Measurements from ENCODE around the gene CACNA1C. TPM values are rescaled to one million over a fixed set of nuclear protein-coding genes. Genes with fewer than 3 reads are reported as not detected.

CACNA1C gene
- total and polyA plus RNA-seq, 10 of the 15 experiments (the other 5 are each of a cell fraction or from before 2014, with no cell fraction given), result under 0.01 to 0.15 (median 0.09) TPM; not detected in 5

DNA sequence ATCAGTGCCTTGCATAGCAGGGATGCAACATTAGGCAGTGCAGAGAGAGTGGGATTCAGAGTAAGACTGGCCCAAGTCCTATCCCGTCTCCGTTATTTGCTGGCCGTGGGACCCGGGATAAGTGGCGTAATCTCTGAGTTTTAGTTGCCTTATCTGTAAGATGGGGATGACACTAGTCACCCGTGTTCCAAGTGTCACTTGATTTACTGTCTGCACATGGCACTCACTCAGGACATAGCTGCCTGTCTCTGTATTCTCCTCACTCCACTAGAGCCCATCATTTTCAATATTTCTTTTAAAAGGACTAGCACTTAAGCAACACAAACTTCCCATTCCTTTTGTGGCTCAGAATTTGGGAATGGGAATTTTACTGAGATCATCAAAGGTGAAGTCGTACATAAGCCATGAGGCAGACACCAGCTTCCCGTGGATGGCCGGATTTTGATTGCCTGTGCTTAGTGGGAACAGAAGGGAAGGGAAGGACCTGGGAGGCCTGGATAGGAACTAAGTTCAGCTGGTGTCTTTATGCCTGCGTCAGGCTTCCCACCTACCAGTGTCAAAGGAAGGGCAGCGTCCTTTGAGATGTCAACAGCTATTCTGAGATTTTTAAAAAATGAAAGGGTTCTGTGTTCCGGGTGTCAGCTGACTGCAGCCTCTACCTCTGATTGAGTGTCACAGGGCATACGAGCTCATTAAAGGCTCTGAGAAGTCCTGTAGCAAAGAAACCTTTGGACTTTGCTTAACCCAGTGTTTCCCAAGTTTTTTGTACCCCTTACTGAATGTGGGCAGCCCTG is 361.4 kb downstream of the CACNA1C start:
- no peak for TF ChIP-seq SUPT20H (IDR thresholded peaks at IDR 0.05; ENCODE audit: borderline replicate concordance, control insufficient read depth, low read depth, low read length)
- TF ChIP-seq, protein P1, sequence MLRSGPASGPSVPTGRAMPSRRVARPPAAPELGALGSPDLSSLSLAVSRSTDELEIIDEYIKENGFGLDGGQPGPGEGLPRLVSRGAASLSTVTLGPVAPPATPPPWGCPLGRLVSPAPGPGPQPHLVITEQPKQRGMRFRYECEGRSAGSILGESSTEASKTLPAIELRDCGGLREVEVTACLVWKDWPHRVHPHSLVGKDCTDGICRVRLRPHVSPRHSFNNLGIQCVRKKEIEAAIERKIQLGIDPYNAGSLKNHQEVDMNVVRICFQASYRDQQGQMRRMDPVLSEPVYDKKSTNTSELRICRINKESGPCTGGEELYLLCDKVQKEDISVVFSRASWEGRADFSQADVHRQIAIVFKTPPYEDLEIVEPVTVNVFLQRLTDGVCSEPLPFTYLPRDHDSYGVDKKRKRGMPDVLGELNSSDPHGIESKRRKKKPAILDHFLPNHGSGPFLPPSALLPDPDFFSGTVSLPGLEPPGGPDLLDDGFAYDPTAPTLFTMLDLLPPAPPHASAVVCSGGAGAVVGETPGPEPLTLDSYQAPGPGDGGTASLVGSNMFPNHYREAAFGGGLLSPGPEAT (IDR thresholded peaks at IDR 0.05; ENCODE audit: low read depth), result no peak
- TF ChIP-seq, protein P2, sequence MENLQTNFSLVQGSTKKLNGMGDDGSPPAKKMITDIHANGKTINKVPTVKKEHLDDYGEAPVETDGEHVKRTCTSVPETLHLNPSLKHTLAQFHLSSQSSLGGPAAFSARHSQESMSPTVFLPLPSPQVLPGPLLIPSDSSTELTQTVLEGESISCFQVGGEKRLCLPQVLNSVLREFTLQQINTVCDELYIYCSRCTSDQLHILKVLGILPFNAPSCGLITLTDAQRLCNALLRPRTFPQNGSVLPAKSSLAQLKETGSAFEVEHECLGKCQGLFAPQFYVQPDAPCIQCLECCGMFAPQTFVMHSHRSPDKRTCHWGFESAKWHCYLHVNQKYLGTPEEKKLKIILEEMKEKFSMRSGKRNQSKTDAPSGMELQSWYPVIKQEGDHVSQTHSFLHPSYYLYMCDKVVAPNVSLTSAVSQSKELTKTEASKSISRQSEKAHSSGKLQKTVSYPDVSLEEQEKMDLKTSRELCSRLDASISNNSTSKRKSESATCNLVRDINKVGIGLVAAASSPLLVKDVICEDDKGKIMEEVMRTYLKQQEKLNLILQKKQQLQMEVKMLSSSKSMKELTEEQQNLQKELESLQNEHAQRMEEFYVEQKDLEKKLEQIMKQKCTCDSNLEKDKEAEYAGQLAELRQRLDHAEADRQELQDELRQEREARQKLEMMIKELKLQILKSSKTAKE (IDR thresholded peaks at IDR 0.05; ENCODE audit: low read depth, poor library complexity, severe bottlenecking), result no peak
- TF ChIP-seq, protein P3, sequence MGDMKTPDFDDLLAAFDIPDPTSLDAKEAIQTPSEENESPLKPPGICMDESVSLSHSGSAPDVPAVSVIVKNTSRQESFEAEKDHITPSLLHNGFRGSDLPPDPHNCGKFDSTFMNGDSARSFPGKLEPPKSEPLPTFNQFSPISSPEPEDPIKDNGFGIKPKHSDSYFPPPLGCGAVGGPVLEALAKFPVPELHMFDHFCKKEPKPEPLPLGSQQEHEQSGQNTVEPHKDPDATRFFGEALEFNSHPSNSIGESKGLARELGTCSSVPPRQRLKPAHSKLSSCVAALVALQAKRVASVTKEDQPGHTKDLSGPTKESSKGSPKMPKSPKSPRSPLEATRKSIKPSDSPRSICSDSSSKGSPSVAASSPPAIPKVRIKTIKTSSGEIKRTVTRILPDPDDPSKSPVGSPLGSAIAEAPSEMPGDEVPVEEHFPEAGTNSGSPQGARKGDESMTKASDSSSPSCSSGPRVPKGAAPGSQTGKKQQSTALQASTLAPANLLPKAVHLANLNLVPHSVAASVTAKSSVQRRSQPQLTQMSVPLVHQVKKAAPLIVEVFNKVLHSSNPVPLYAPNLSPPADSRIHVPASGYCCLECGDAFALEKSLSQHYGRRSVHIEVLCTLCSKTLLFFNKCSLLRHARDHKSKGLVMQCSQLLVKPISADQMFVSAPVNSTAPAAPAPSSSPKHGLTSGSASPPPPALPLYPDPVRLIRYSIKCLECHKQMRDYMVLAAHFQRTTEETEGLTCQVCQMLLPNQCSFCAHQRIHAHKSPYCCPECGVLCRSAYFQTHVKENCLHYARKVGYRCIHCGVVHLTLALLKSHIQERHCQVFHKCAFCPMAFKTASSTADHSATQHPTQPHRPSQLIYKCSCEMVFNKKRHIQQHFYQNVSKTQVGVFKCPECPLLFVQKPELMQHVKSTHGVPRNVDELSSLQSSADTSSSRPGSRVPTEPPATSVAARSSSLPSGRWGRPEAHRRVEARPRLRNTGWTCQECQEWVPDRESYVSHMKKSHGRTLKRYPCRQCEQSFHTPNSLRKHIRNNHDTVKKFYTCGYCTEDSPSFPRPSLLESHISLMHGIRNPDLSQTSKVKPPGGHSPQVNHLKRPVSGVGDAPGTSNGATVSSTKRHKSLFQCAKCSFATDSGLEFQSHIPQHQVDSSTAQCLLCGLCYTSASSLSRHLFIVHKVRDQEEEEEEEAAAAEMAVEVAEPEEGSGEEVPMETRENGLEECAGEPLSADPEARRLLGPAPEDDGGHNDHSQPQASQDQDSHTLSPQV (IDR thresholded peaks at IDR 0.05), result no peak
- TF ChIP-seq EZH2 (IDR thresholded peaks at IDR 0.05; ENCODE audit: borderline replicate concordance, control insufficient read depth, low read depth, low read length), result no peak
- TF ChIP-seq MEF2A (IDR thresholded peaks at IDR 0.05; ENCODE audit: insufficient read depth, low read depth, low read length), result no peak
- Histone ChIP-seq H3K4me3 (no peak overlapping the region), H3K27me3 (replicated peaks in 1 of 2; ENCODE audit: control insufficient read depth in 2 of 2, insufficient read depth in 2 of 2, low read length in 1 of 2) (peaks cover 0 to 3% of the 10 kb centered on the region in 2 experiments; a peak in 1 of 4 replicates), H3K9ac (ENCODE audit: control insufficient read depth, insufficient read depth, low read length) (no peak overlapping the region), H4K20me1 (ENCODE audit: control insufficient read depth, insufficient read depth) (no peaks in the 10 kb centered on the region), H3K36me3 (ENCODE audit: control insufficient read depth in 2 of 2, insufficient read depth in 2 of 2, low read length in 1 of 2) (no peaks in the 10 kb centered on the region), H3K27ac (ENCODE audit: control insufficient read depth, insufficient read depth) (no peak overlapping the region), H3K4me2 (ENCODE audit: control insufficient read depth, insufficient read depth) (no peak overlapping the region), H3K79me2 (ENCODE audit: control insufficient read depth, insufficient read depth, low read length) (no peaks in the 10 kb centered on the region), H3K9me3 (replicated peaks; ENCODE audit: control insufficient read depth, insufficient read depth, low read length) (no peaks in the 10 kb centered on the region; the same call in 2 of the 3 replicates), H2AFZ (ENCODE audit: control insufficient read depth, low read depth, low read length) (no peak overlapping the region), H3K4me1 (ENCODE audit: control insufficient read depth, insufficient read depth, low read length) (no peaks in the 10 kb centered on the region)
- no peak for FAIRE-seq
- in situ Hi-C loops (cut with MboI) (no loop called here), intact Hi-C loops (cut with micrococcal nuclease; ENCODE audit: unreplicated experiment) (no loop called here)
- CTCF ChIA-PET, result no interaction called here
- POLR2A ChIA-PET, result no interaction called here
- no peak for ATAC-seq
- no peak for DNase-seq (ENCODE audit: low read depth, low spot score)
- 30% methylated on average over 13 of the region's 13 CpGs for whole genome bisulfite sequencing (ENCODE audit: insufficient coverage, insufficient replicate concordance, low lambda C conversion rate, missing lambda C conversion rate)
- no TSS peak for BruUV-seq (replicated peaks)
- RAD21 ChIA-PET (ENCODE audit: unreplicated experiment), result no interaction called here
- SMC1A ChIA-PET (ENCODE audit: uncharacterized antibody, unreplicated experiment), result no interaction called here

Data from GM12878 (cell line).